SK-N-SH treated with all-trans-retinoic acid at 6 μM for 48 hours (cell line): ENCODE results near the gene PDS5B.
"Not testable (repeated sequence)": the region's sequence is repeated elsewhere in the genome, so short reads cannot be mapped to it uniquely, and the experiment has no call there.

Source experiments
- ATAC-seq: fragments of 200-7000 bp; cut with Tn5 transposase; 3 replicates; pipeline ENCODE4 v1.9.1; 2020; ENCODE audit warnings: mild to moderate bottlenecking, moderate library complexity
- ARNTL ChIP-seq: fragments of 450-650 bp; formaldehyde crosslinking; IDR thresholded peaks from 2 replicates; pipeline ENCODE4 v1.5.0; 2020; ENCODE audit warnings: low read depth, mild to moderate bottlenecking, moderate library complexity, borderline replicate concordance
- BACH2 ChIP-seq: fragments of 250-450 bp; sonication (Bioruptor Pico); IDR thresholded peaks from 2 replicates; pipeline ENCODE4 v1.9.0; 2021; ENCODE audit warnings: mild to moderate bottlenecking, borderline replicate concordance
- CSDC2 ChIP-seq: fragments of 250-450 bp; sonication (Bioruptor Pico); IDR thresholded peaks from 2 replicates; pipeline ENCODE4 v1.5.0; 2020; ENCODE audit warnings: mild to moderate bottlenecking, moderate library complexity
- ESRRG ChIP-seq: fragments of 250-450 bp; sonication (Bioruptor Pico); IDR thresholded peaks from 2 replicates; pipeline ENCODE4 v1.6.1; 2021; ENCODE audit warnings: mild to moderate bottlenecking
- GLIS3 ChIP-seq: fragments of 250-450 bp; sonication (Bioruptor Pico); IDR thresholded peaks from 2 replicates; pipeline ENCODE4 v1.5.0; 2020; ENCODE audit warnings: mild to moderate bottlenecking, moderate library complexity
- ISL1 ChIP-seq: fragments of 250-450 bp; sonication (Bioruptor Pico); IDR thresholded peaks from 2 replicates; pipeline ENCODE4 v2.1.2; 2022; ENCODE audit warnings: mild to moderate bottlenecking, moderate library complexity
- OSR1 ChIP-seq: fragments of 250-450 bp; sonication (Bioruptor Pico); IDR thresholded peaks from 2 replicates; pipeline ENCODE4 v1.8.0; 2022; ENCODE audit warnings: moderate library complexity, mild to moderate bottlenecking, inconsistent platforms
- POU6F1 ChIP-seq: fragments of 250-450 bp; sonication (Bioruptor Pico); IDR thresholded peaks from 2 replicates; pipeline ENCODE4 v1.8.0; 2021; ENCODE audit warnings: low read depth, mild to moderate bottlenecking, moderate library complexity, borderline replicate concordance
- RARB ChIP-seq: fragments of 250-450 bp; sonication (Bioruptor Pico); IDR thresholded peaks from 2 replicates; pipeline ENCODE4 v1.8.0; 2021; ENCODE audit warnings: mild to moderate bottlenecking, moderate library complexity
- SNAI2 ChIP-seq: fragments of 250-450 bp; sonication (Bioruptor Pico); IDR thresholded peaks from 2 replicates; pipeline ENCODE4 v1.5.0; 2020; ENCODE audit warnings: mild to moderate bottlenecking, moderate library complexity
- TCF4 ChIP-seq: fragments of 250-450 bp; sonication (Bioruptor Pico); IDR thresholded peaks from 2 replicates; pipeline ENCODE4 v1.8.0; 2021; ENCODE audit warnings: mild to moderate bottlenecking, moderate library complexity, borderline replicate concordance
- TOX ChIP-seq: fragments of 250-450 bp; sonication (Bioruptor Pico); IDR thresholded peaks from 2 replicates; pipeline ENCODE4 v1.8.0; 2021; ENCODE audit warnings: mild to moderate bottlenecking, moderate library complexity, borderline replicate concordance
- ZC3H10 ChIP-seq: fragments of 250-450 bp; sonication (Bioruptor Pico); IDR thresholded peaks from 2 replicates; pipeline ENCODE4 v1.5.1; 2021; ENCODE audit warnings: mild to moderate bottlenecking, moderate library complexity
- ZFP3 ChIP-seq: fragments of 250-450 bp; sonication (Bioruptor Pico); IDR thresholded peaks from 2 replicates; pipeline ENCODE4 v1.5.0; 2020; ENCODE audit warnings: mild to moderate bottlenecking, moderate library complexity
- ZFP30 ChIP-seq: fragments of 450-650 bp; formaldehyde crosslinking; IDR thresholded peaks from 2 replicates; pipeline ENCODE4 v1.5.0; 2022; ENCODE audit warnings: mild to moderate bottlenecking, moderate library complexity
- ZNF565 ChIP-seq: fragments of 450-650 bp; formaldehyde crosslinking; conservative IDR thresholded peaks from 2 replicates; pipeline ENCODE4 v1.5.0; 2020; ENCODE audit warnings: low read depth, mild to moderate bottlenecking, moderate library complexity
- ZNF70 ChIP-seq: fragments of 450-650 bp; formaldehyde crosslinking; IDR thresholded peaks from 2 replicates; pipeline ENCODE4 v1.5.0; 2020; ENCODE audit warnings: mild to moderate bottlenecking, moderate library complexity
- ZNF8 ChIP-seq: fragments of 450-650 bp; formaldehyde crosslinking; IDR thresholded peaks from 2 replicates; pipeline ENCODE4 v1.5.0; 2020; ENCODE audit warnings: mild to moderate bottlenecking, moderate library complexity
- TF ChIP-seq, protein P1 (sequence below): fragments of 250-450 bp; sonication (Bioruptor Pico); IDR thresholded peaks from 2 replicates; pipeline ENCODE4 v1.5.1; 2020; ENCODE audit warnings: low read depth, mild to moderate bottlenecking, moderate library complexity
- TF ChIP-seq, protein P2 (sequence below): fragments of 250-450 bp; sonication (Bioruptor Pico); IDR thresholded peaks from 2 replicates; pipeline ENCODE4 v1.5.0; 2020; ENCODE audit warnings: mild to moderate bottlenecking, moderate library complexity

PDS5B gene

DNA sequence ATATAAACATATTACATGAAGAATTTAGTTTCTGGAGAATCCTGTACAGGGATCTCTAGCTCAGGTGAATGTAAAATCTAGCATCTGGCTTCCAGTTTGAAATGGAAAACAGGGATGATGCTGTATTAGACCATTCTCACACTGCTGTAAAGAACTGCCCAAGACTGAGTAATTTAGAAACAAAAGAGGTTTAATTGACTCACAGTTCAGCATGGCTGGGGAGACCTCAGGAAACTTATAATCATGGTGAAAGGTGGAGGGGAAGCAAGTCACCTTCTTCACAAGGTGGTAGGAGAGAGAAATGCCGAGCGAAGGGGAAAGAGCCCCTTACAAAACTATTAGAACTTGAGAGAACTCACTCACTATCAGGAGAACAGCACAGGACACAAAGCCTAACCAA, 30.6 kb upstream of the PDS5B start:
- no peak for ATAC-seq
- TF ChIP-seq ZC3H10 (no peak), ZFP30 (CRISPR knock-in tag) (no peak), POU6F1 (CRISPR knock-in tag) (no peak), ESRRG (no peak), RARB (CRISPR knock-in tag) (no peak), BACH2 (no peak), ZNF565 (CRISPR knock-in tag) (no peak), CSDC2 (CRISPR knock-in tag) (no peak), ZNF8 (CRISPR knock-in tag) (no peak), OSR1 (no peak)
- TF ChIP-seq, protein P1, sequence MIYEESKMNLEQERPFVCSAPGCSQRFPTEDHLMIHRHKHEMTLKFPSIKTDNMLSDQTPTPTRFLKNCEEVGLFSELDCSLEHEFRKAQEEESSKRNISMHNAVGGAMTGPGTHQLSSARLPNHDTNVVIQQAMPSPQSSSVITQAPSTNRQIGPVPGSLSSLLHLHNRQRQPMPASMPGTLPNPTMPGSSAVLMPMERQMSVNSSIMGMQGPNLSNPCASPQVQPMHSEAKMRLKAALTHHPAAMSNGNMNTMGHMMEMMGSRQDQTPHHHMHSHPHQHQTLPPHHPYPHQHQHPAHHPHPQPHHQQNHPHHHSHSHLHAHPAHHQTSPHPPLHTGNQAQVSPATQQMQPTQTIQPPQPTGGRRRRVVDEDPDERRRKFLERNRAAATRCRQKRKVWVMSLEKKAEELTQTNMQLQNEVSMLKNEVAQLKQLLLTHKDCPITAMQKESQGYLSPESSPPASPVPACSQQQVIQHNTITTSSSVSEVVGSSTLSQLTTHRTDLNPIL: no peak

GRCh38 chr13:32560842-32561241, 25.4 kb upstream of the PDS5B start:
- not testable (repeated sequence) for ATAC-seq

DNA sequence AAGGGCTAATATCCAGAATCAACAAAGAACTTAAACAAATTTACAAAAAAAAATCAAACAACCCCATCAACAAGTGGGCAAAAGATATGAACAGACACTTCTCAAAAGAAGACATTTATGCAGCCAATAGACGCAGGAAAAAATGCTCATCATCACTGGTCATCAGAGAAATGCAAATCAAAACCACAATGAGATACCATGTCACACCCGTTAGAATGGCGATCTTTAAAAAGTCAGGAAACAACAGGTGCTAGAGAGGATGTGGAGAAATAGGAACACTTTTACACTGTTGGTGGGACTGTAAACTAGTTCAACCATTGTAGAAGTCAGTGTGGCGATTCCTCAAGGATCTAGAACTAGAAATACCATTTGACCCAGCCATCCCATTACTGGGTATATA, 10.6 kb upstream of the PDS5B start:
- ATAC-seq: not testable (repeated sequence)

DNA sequence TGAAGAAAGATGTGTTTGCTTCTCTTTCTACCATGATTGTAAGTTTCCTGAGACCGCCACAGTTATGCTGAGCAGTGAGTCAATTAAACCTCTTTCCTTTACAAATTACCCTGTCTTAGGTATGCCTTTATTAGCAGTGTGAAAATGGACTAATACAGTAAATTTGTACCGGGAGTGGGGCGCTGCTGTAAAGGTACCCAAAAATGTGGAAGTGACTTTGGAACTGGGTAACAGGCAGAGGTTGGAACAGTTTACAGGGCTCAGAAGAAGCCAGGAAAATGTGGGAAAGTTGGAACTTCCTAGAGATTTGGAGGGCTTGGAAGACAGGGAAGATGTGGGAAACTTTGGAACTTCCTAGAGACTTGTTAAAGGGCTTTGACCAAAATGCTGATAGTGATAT, 9.2 kb upstream of the PDS5B start:
- no peak for ATAC-seq
- TF ChIP-seq SNAI2 (CRISPR knock-in tag) (no peak), ZFP30 (CRISPR knock-in tag) (no peak), ZNF70 (CRISPR knock-in tag) (no peak), BACH2 (no peak), ARNTL (CRISPR knock-in tag) (no peak), GLIS3 (no peak), POU6F1 (CRISPR knock-in tag) (no peak), TCF4 (no peak), ESRRG (no peak), ZC3H10 (no peak), ISL1 (no peak), ZNF565 (CRISPR knock-in tag) (no peak), CSDC2 (CRISPR knock-in tag) (no peak), ZNF8 (CRISPR knock-in tag) (no peak), ZFP3 (CRISPR knock-in tag) (no peak), TOX (no peak)
- TF ChIP-seq, protein P2, sequence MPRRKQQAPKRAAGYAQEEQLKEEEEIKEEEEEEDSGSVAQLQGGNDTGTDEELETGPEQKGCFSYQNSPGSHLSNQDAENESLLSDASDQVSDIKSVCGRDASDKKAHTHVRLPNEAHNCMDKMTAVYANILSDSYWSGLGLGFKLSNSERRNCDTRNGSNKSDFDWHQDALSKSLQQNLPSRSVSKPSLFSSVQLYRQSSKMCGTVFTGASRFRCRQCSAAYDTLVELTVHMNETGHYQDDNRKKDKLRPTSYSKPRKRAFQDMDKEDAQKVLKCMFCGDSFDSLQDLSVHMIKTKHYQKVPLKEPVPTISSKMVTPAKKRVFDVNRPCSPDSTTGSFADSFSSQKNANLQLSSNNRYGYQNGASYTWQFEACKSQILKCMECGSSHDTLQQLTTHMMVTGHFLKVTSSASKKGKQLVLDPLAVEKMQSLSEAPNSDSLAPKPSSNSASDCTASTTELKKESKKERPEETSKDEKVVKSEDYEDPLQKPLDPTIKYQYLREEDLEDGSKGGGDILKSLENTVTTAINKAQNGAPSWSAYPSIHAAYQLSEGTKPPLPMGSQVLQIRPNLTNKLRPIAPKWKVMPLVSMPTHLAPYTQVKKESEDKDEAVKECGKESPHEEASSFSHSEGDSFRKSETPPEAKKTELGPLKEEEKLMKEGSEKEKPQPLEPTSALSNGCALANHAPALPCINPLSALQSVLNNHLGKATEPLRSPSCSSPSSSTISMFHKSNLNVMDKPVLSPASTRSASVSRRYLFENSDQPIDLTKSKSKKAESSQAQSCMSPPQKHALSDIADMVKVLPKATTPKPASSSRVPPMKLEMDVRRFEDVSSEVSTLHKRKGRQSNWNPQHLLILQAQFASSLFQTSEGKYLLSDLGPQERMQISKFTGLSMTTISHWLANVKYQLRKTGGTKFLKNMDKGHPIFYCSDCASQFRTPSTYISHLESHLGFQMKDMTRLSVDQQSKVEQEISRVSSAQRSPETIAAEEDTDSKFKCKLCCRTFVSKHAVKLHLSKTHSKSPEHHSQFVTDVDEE: no peak
- TF ChIP-seq, protein P1: no peak
